Upper lobe of left lung (tissue), 6 donors: ENCODE data around the gene RNASE8. TPM values are rescaled to one million over a fixed set of nuclear protein-coding genes. Genes with fewer than 3 reads are reported as not detected.

ENCODE experiments used
- ATAC-seq, 2 donors: fragments of 200-7000 bp; cut with Tn5 transposase; one replicate each; pipeline ENCODE4 v1.9.1; 2022; ENCODE audit warnings: mild to moderate bottlenecking in 2 of 2, moderate library complexity in 2 of 2; ENCODE audit not compliant: low FRiP score in 2 of 2
- DNase-seq, 2 donors: peaks; one replicate each; pipeline ENCODE4 v3.0.0-alpha.2; 2019 to 2020
- H3K27ac ChIP-seq, 4 donors: fragments of 200-600 bp; sonication (generic); one replicate each; pipeline ENCODE4 v1.5.1; 2016 to 2019
- H3K27me3 ChIP-seq, 4 donors: fragments of 200-600 bp; sonication (generic); one replicate each; pipeline ENCODE4 v1.5.1; 2017 to 2019
- H3K36me3 ChIP-seq, 4 donors: fragments of 200-600 bp; sonication (generic); one replicate each; pipeline ENCODE4 v1.5.1; 2016 to 2019
- H3K4me1 ChIP-seq, 4 donors: fragments of 200-600 bp; sonication (generic); one replicate each; pipeline ENCODE4 v1.5.1; 2018 to 2019
- H3K4me3 ChIP-seq, 4 donors: fragments of 200-600 bp; sonication (generic); one replicate each; pipeline ENCODE4 v1.5.1; 2017 to 2019; ENCODE audit warnings: mild to moderate bottlenecking in 2 of 4, moderate library complexity in 1 of 4
- H3K9me3 ChIP-seq, 4 donors: fragments of 200-600 bp; sonication (generic); one replicate each; pipeline ENCODE4 v1.5.1; 2018 to 2019
- CTCF ChIP-seq, 6 experiments: fragments of 450-650 bp in 4 of 6; fragments of 200-600 bp in 2 of 6; sonication (generic) in 2 of 6; IDR thresholded peaks; one replicate each; pipeline ENCODE4 v1.5.1; 2016 to 2019; ENCODE audit warnings: antibody characterized with exemption in 6 of 6
- EP300 ChIP-seq, 4 donors: sonication (generic); formaldehyde crosslinking; IDR thresholded peaks; one replicate each; pipeline ENCODE4 v1.5.1; 2017; ENCODE audit warnings: antibody characterized with exemption in 4 of 4, control low read depth in 2 of 4
- POLR2A ChIP-seq, 4 donors: fragments of 450-650 bp; IDR thresholded peaks; one replicate each; pipeline ENCODE4 v1.5.1; 2016 to 2017; ENCODE audit warnings: antibody characterized with exemption in 4 of 4, mild to moderate bottlenecking in 2 of 4
- POLR2AphosphoS5 ChIP-seq, 2 donors: sonication (generic); formaldehyde crosslinking; IDR thresholded peaks; one replicate each; pipeline ENCODE4 v1.5.1; 2017; ENCODE audit warnings: antibody characterized with exemption in 2 of 2
- WGBS, 2 donors: methylation state at CpG; one replicate each; pipeline ENCODE4 v1.1.5; 2017 to 2018; 5-methylcytosine and 5-hydroxymethylcytosine counted together
- total RNA-seq, 6 donors: library from RNA; depleted of rRNA in 4 of 6; stranded (reverse); fragments of >200 nt in 4 of 6; gene quantifications; one replicate each; pipeline versions ENCODE4 v1.1.0 to v1.2.1, GENCODE V29; 2016 to 2021
- donor health status: DM: no; HTN: no; CAD: no; lungs with moderate emphysema.
- donor health status: DM: no; HTN: yes; CAD: no; lungs with severe emphysema.

The RNASE8 gene
- total RNA-seq, 6 donors from 2014 or later: not detected

- Histone ChIP-seq H3K36me3 (peaks cover 0 to 5% (median under 1%) of the 10 kb centered on the region in 4 donors), H3K27me3 (peaks cover 0 to 8% (median 1%) of the 10 kb centered on the region in 4 donors), H3K27ac (peak overlapping the region; percentile 80 to 93 (median 88)), H3K4me3 (peak overlapping the region in 1 of 4 donors; percentile 74), H3K9me3 (no peaks in the 10 kb centered on the region), H3K4me1 (peaks cover 29 to 36% (median 30%) of the 10 kb centered on the region in 4 donors)
- ATAC-seq (no peak), DNase-seq (peak in 1 of 2 donors; percentile 21)
- TF ChIP-seq CTCF (IDR thresholded peaks at IDR 0.05): no peak
- TF ChIP-seq POLR2AphosphoS5 (IDR thresholded peaks at IDR 0.05): no peak
- TF ChIP-seq EP300 (IDR thresholded peaks at IDR 0.05): no peak
- no peak for TF ChIP-seq POLR2A (IDR thresholded peaks at IDR 0.05)
- WGBS, 2 donors: 58 to 84% methylated on average over 7 of the region's 7 CpGs
Measured at GRCh38 chr14:21026274-21026987, 31.2 kb upstream of the RNASE8 start.

- no peak for TF ChIP-seq POLR2A (IDR thresholded peaks at IDR 0.05)
- TF ChIP-seq EP300 (IDR thresholded peaks at IDR 0.05): no peak
- no peak for TF ChIP-seq POLR2AphosphoS5 (IDR thresholded peaks at IDR 0.05)
- no peak for TF ChIP-seq CTCF (IDR thresholded peaks at IDR 0.05)
- 64 to 68% methylated on average over 3 of the region's 3 CpGs for WGBS, 2 donors
- no peak for ATAC-seq
- H3K27me3 ChIP-seq: peaks cover 0 to 8% (median 1%) of the 10 kb centered on the region in 4 donors
- H3K9me3 ChIP-seq: no peaks in the 10 kb centered on the region
- no peak for DNase-seq
- peaks cover 29 to 36% (median 30%) of the 10 kb centered on the region in 4 donors for H3K4me1 ChIP-seq
- peak overlapping the region; percentile 80 to 93 (median 88) for H3K27ac ChIP-seq
- no peak overlapping the region for H3K4me3 ChIP-seq
- H3K36me3 ChIP-seq: peaks cover 0 to under 1% (median 0%) of the 10 kb centered on the region in 4 donors
Measured at GRCh38 chr14:21026988-21027315, 30.7 kb upstream of the RNASE8 start.

GRCh38 chr14:21029917-21030316 lies 27.7 kb upstream of the RNASE8 start, which contains the start of gene TPPP2:
TSS of gene TPPP2 (plus strand) at chr14:21030217. CDS start at chr14:21030582, 365 bp downstream.
- no peaks in the 10 kb centered on the region for H3K36me3 ChIP-seq
- ATAC-seq: no peak
- DNase-seq: no peak
- peaks cover 10 to 13% (median 12%) of the 10 kb centered on the region in 4 donors for H3K4me1 ChIP-seq
- H3K9me3 ChIP-seq: no peaks in the 10 kb centered on the region
- H3K27me3 ChIP-seq: peaks cover 0 to 4% (median 1%) of the 10 kb centered on the region in 4 donors
- no peak for TF ChIP-seq POLR2A (IDR thresholded peaks at IDR 0.05)
- no peak for TF ChIP-seq CTCF (IDR thresholded peaks at IDR 0.05)
- TF ChIP-seq POLR2AphosphoS5 (IDR thresholded peaks at IDR 0.05): no peak
- no peak for TF ChIP-seq EP300 (IDR thresholded peaks at IDR 0.05)
- no peak within 1 kb of the TSS for H3K27ac ChIP-seq
- 90 to 98% methylated on average over 5 of the region's 5 CpGs for WGBS, 2 donors
- no peak within 1 kb of the TSS for H3K4me3 ChIP-seq

- TF ChIP-seq EP300 (IDR thresholded peaks at IDR 0.05) (no peak), POLR2AphosphoS5 (IDR thresholded peaks at IDR 0.05) (no peak), CTCF (IDR thresholded peaks at IDR 0.05) (no peak), POLR2A (IDR thresholded peaks at IDR 0.05) (no peak)
- no peaks in the 10 kb centered on the region for H3K36me3 ChIP-seq
- H3K4me3 ChIP-seq: no peak overlapping the region
- no peak overlapping the region for H3K27ac ChIP-seq
- no peak for ATAC-seq
- WGBS, 2 donors: 82 to 90% methylated on average over 12 of the region's 12 CpGs
- H3K4me1 ChIP-seq: peaks cover 4 to 12% (median 9%) of the 10 kb centered on the region in 4 donors
- no peaks in the 10 kb centered on the region for H3K27me3 ChIP-seq
- no peak for DNase-seq
- no peaks in the 10 kb centered on the region for H3K9me3 ChIP-seq
Measured at GRCh38 chr14:21030531-21030930, 27.1 kb upstream of the RNASE8 start.
